ENCODE results near the gene MYLK.

DNA sequence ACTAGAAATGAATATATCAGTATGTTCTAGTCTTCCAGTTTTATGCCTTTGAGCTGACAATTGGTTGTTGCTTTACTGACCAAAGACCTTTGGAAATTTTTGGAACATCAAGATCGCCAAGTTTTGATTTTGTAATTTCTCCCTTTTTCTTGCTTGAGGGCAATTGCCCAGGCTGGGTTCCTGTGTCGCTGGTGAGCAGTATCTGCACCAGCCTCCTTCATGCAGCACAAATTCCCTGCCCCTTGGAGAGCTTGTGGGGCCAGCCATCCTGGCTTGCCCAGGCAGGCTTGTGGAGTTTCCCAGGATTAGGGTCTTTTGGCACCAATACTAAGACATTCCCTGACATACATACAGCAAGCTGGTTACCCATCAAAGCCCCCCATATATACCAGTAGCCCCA lies 261.4 kb downstream of the MYLK start:
- TF ChIP-seq CTCF (IDR thresholded peaks at IDR 0.05; ENCODE audit: low read depth, low read length, missing input control) = no peak
- TF ChIP-seq, protein P1, sequence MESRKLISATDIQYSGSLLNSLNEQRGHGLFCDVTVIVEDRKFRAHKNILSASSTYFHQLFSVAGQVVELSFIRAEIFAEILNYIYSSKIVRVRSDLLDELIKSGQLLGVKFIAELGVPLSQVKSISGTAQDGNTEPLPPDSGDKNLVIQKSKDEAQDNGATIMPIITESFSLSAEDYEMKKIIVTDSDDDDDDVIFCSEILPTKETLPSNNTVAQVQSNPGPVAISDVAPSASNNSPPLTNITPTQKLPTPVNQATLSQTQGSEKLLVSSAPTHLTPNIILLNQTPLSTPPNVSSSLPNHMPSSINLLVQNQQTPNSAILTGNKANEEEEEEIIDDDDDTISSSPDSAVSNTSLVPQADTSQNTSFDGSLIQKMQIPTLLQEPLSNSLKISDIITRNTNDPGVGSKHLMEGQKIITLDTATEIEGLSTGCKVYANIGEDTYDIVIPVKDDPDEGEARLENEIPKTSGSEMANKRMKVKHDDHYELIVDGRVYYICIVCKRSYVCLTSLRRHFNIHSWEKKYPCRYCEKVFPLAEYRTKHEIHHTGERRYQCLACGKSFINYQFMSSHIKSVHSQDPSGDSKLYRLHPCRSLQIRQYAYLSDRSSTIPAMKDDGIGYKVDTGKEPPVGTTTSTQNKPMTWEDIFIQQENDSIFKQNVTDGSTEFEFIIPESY (IDR thresholded peaks at IDR 0.05) = no peak
- TF ChIP-seq MAX (IDR thresholded peaks at IDR 0.05) = no peak
- TF ChIP-seq TAF1 (conservative IDR thresholded peaks at IDR 0.05) = no peak
- TF ChIP-seq YY1 (IDR thresholded peaks at IDR 0.05) = no peak
- TF ChIP-seq HNF4G (IDR thresholded peaks at IDR 0.05) = no peak
- TF ChIP-seq, protein P2, sequence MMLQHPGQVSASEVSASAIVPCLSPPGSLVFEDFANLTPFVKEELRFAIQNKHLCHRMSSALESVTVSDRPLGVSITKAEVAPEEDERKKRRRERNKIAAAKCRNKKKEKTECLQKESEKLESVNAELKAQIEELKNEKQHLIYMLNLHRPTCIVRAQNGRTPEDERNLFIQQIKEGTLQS (IDR thresholded peaks at IDR 0.05) = no peak
- TF ChIP-seq JUND (IDR thresholded peaks at IDR 0.05) = no peak
- TF ChIP-seq FOXA1 (IDR thresholded peaks at IDR 0.05) = no peak
- no peak for TF ChIP-seq REST (IDR thresholded peaks at IDR 0.05)

All from liver (tissue), 3 donors.